Amniotic epithelial cell (primary cell): ENCODE measurements around the gene RASA4B.
"Not testable (repeated sequence)": the region's sequence is repeated elsewhere in the genome, so short reads cannot be mapped to it uniquely, and the experiment has no call there.

Experiments used
- DNase-seq: peaks from one replicate; pipeline ENCODE4 v3.0.0-alpha.2; 2010; ENCODE audit warnings: low read depth

The RASA4B gene

GRCh38 chr7:102473271-102473991 lies 44.1 kb downstream of the RASA4B start:
- no peak for DNase-seq

DNA sequence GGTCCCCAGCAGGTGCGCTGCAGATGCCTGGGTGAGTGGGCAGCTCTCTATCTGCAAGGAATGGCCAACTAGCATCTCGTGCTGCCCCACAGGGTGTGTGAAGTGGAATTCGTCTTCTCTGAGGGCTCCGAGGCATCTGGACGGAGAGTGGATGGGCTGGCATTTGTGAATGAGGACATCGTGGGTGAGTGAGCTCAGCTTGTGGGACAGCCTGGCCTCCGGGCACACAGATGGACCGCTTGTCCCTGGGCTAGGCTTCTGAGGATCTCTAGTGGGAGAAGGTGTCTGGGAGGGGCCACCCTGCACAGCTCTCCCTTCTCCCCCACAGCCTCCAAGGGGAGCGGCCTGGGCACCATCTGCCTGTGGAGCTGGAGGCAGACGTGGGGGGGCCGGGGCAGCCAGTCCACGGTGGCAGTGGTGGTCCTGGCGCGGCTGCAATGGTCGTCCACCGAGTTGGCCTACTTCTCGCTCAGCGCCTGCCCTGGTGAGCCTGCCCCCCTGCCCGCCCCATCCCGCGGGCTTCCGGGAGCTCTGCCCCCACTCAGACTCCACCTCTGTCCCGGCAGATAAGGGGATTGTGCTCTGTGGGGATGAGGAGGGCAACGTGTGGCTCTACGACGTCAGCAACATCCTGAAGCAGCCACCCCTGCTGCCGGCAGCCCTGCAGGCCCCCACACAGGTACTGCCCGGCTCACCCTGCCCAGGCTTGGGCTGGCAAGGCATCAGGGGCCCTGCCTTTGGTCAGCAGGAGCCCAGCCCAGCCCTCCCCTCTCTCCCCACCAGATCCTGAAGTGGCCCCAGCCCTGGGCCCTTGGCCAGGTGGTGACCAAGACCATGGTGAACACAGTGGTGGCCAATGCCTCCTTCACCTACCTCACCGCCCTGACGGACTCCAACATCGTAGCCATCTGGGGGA lies 45.2 kb downstream of the RASA4B start:
- no peak for DNase-seq

- DNase-seq, result no peak
Measured at GRCh38 chr7:102471791-102472125, 45.8 kb downstream of the RASA4B start.

DNA sequence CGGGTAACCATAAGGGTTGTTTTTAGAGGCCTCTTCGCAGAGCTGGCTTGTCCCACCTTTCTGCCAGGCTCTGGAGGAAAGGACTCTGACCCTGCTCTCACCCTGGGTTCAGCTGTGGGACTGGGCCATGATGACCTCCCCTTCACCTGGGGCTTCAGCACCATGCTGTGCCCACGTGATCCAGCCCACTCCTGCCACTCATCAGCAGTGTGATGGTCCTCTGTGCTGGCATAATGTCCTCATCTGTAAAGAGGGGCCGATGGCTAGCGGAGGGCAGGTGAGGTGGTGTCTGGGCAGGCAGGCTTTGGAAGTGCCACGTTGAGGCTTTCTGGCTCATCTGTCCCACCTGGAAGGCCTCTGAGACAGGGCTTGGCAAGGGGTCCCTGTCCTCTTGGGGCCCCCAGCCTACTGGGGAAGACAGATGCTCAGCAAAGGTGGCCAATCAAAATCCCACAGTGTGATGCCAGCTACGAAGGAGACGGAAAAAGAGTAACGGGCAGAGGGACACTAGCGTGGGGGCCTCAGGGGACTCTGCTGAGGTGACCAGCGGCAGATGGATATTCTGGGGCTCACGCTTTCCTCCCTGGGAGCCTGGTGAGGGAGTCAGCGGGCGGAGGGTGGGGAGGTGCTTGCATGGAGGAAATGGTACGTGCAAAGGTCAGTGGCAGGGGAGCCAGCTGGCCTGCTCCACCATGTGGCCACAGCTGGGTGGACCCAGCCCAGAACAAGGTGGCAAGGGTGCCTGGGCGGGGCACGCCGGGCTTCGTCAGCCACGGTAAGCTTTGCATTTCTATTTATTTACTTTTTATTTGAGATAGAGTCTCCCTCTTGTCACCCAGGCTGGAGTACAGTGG lies 47.4 kb downstream of the RASA4B start:
- DNase-seq, result no peak

DNA sequence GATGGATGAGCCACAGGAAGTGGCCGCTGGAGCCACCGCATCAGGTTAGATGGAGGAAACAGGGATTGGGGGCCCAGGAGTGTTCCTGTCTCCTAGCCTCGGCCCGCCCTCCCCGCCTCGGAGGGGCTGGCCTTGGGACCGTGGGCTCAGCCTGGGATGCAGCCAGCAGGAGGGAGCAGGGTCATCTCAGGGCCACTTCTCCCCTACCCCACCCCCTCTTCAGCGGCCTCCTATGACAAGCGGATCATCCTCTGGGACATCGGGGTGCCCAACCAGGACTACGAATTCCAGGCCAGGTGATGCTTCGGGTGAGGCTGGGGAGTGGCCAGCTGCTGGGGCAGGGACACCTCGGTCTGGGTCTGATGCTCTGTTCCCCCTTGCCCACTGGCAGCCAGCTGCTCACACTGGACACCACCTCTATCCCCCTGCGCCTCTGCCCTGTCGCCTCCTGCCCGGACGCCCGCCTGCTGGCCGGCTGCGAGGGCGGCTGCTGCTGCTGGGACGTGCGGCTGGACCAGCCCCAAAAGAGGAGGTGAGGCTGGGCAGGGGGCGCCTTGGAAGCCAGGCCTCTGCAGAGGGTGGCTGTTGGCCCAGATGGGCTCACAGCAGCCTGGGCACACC lies 48.1 kb downstream of the RASA4B start:
- DNase-seq, result no peak

- no peak for DNase-seq
Measured at GRCh38 chr7:102468478-102469350, 48.9 kb downstream of the RASA4B start.

- DNase-seq, result no peak
Measured at GRCh38 chr7:102467581-102468477, 49.7 kb downstream of the RASA4B start.

- no peak for DNase-seq
Measured at GRCh38 chr7:102466097-102466496, 51.5 kb downstream of the RASA4B start.

DNA sequence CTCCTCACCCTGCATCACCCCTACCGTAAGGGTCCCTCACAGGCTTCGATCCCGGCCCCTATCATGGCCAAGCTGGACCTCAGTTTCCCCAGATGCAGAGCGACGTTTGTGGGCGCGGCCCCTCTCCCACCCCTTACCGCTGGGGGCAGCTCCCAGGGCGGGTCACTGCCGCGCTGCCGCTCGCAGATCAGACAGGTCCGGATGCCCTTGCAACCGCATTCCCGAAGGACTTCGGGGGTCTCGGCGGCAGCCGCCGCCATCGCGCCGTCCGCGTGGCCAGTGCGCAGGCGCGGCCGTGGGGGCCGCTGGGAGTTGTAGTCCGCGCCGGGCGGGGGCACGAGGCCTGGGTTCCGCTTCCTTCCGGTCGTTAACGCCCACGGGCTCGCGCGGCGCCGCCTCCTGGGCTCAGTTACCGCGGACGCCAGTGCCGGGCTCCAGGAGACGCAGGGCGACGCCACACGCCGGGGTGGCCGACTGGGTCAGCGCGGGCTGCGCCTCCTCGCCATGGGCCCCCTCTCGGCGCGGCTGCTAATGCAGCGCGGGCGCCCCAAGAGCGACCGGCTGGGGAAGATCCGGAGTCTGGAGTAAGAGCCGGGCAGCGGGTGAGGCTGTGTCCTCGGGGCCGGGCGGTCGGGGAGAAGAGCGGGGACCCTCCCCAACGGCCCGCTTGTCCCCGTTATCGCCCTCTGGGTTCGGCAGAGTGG lies 52.8 kb downstream of the RASA4B start, which contains the start of the genes ALKBH4 and LRWD1:
TSS of gene ALKBH4 (minus strand) at position 287 of the 704 bp plus-strand sequence. CDS start at position 260, 27 bp downstream.
TSS of gene LRWD1 (plus strand) at position 408 of the 704 bp plus-strand sequence. CDS start at position 505, 97 bp downstream.
- peak; percentile 74 for DNase-seq

- no peak for DNase-seq
Measured at GRCh38 chr7:102463841-102464576, 53.6 kb downstream of the RASA4B start.

- no peak for DNase-seq
Measured at GRCh38 chr7:102460467-102460866, 57.1 kb downstream of the RASA4B start.

DNA sequence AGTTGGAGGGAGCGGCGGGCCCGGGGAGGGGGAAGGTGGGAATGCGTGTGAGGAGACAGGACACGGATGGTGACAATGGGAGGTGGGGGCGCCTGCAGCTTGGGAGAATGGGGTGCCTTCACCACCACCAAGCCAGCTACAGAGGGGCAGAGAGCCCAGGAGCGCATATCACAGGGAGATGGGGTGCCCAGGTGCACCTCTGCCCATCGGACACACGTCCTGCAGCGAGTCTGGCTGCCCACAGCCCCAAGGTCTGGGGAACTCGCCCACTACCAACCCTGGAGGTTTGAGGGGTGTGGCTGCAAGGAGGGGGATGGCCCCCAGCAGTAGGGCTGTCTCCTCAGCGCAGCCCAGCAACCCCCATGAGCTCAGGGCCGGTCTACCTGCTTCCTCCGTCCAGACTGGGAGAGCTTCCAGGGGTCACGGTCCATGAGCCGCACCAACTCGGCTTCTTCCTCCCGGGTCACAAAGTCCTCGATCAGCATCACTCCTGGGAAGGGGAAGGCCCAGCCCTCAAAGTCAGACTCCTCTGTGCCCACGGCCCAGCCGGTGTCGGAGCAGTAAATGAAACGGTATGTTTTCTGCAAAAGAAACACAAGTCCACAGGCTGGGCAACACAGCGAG lies 58.2 kb downstream of the RASA4B start:
- no peak for DNase-seq

GRCh38 chr7:102457352-102457924 lies 60.1 kb downstream of the RASA4B start:
- DNase-seq, result no peak

- DNase-seq, result peak; percentile 64
Measured at GRCh38 chr7:102456327-102456726, 61.2 kb downstream of the RASA4B start.

DNA sequence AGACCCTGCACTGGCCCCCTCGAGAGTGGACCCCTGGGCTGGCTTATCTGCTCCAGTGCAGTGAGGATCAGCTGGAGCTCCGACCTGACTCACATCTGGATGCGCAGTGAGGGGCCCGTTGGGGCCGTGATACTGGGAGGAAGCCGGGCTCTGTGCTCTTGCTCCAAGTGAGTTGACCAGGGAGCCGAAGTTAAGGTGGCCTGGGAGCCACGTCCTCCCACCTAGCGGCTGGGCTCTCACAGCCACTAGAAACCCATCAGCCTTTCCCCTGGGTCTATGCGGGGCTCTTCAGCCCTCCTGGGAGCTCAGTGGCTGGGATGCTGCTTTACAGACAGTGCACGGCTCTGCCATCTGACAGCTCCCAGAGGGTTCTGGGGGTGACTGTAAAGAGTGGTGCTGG lies 62.0 kb downstream of the RASA4B start:
- no peak for DNase-seq

DNA sequence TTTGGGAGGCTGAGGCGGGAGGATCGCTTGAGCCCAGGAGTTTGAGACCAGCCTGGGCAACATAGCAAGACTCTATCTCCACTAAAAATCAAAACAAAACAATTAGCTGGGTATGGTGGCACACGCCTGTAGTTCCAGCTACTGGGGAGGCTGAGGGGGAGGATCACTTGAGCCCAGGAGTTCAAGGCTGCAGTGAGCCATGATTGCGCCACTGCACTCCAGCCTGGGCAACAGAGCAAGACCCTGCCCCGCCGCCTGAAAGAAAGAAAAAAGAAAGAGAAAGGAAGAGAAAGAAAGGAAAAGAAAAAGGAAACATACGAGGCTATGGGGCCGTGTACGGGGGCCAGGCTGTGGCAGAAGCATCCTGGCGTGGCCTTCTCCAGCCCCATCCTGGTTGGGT lies 62.6 kb downstream of the RASA4B start:
- not testable (repeated sequence) for DNase-seq

DNA sequence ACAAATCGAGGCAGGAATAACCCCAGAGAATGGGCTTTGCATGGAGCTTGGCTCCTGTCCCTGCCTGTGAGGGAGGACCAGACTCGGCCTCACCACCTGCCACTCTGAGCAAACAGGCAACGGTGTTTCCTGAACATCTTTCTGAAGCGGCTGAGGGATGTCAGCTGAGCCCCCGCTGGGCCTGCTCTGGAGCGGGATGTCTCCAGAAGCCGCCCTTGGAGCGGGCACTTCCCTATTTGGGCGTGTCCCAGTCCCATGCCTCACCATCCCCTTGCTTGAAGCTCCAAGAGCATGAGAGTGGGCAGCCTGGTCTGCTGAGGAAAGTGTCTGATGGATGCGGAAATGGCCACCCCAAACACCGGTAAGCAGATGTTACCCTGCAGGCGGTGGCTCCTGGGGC lies 63.1 kb downstream of the RASA4B start:
- DNase-seq, result no peak
